Activated B cell treated with CpG ODN at 0.5 μM for 24 hours (primary cell): Measurements from ENCODE around the gene DEPDC7. TPM values are rescaled to one million over a fixed set of nuclear protein-coding genes. Genes with fewer than 3 reads are reported as not detected.

ENCODE experiments used
- ATAC-seq: fragments of 200-7000 bp; cut with Tn5 transposase; one replicate; pipeline ENCODE4 v1.10.0; 2021; ENCODE audit warnings: low read depth, mild to moderate bottlenecking, moderate library complexity
- CTCF ChIA-PET: fragments of 350-600 bp; sonication (Branson Sonifier 250); formaldehyde crosslinking; loops from one replicate; lab custom pipeline; 2021; ENCODE audit warnings: antibody characterized with exemption; lab: Charles Lee
- POLR2A ChIA-PET: fragments of 350-600 bp; sonication (Branson Sonifier 250); formaldehyde crosslinking; loops from one replicate; lab custom pipeline; 2021; ENCODE audit warnings: antibody characterized with exemption; lab: Charles Lee
- DNase-seq: peaks from one replicate; pipeline ENCODE4 v3.0.0; 2022
- H3K27ac Mint-ChIP-seq: one replicate; pipeline ENCODE4 v1.8.0; 2020; ENCODE audit warnings: mixed read lengths
- H3K27me3 Mint-ChIP-seq: one replicate; pipeline ENCODE4 v1.8.0; 2021; ENCODE audit warnings: mixed read lengths
- H3K36me3 Mint-ChIP-seq: one replicate; pipeline ENCODE4 v1.8.0; 2021; ENCODE audit warnings: low read depth, mixed read lengths
- H3K4me1 Mint-ChIP-seq: one replicate; pipeline ENCODE4 v1.8.0; 2021; ENCODE audit warnings: mixed read lengths
- H3K4me3 Mint-ChIP-seq: one replicate; pipeline ENCODE4 v1.8.0; 2020; ENCODE audit warnings: mild to moderate bottlenecking, mixed read lengths
- H3K9me3 Mint-ChIP-seq: one replicate; pipeline ENCODE4 v1.8.0; 2020; ENCODE audit warnings: mixed read lengths
- CTCF ChIP-seq: fragments of 200-600 bp; IDR thresholded peaks from one replicate; pipeline ENCODE4 v1.8.0; 2022; ENCODE audit warnings: antibody characterized with exemption, mild to moderate bottlenecking
- intact Hi-C: fragments of 100-400 bp; cut with micrococcal nuclease; formaldehyde crosslinking; loops from one replicate; pipeline ENCODE4 v1.15.1; 2024
- total RNA-seq: library from RNA; stranded (reverse); gene quantifications from 2 replicates; pipeline ENCODE4 v1.2.3, GENCODE V29; 2022

The DEPDC7 gene
- total RNA-seq, 1 donor from 2014 or later: not detected

GRCh38 chr11:32991898-32992297 lies 23.8 kb upstream of the DEPDC7 start:
- H3K27me3 Mint-ChIP-seq: peaks cover 2% of the 10 kb centered on the region
- no peak for TF ChIP-seq CTCF
- no peaks in the 10 kb centered on the region for H3K36me3 Mint-ChIP-seq
- H3K27ac Mint-ChIP-seq: no peak overlapping the region
- ATAC-seq: no peak
- POLR2A ChIA-PET: no interaction called here
- no peak for DNase-seq
- H3K4me3 Mint-ChIP-seq: no peak overlapping the region
- intact Hi-C loops: no loop called here
- H3K4me1 Mint-ChIP-seq: no peaks in the 10 kb centered on the region
- peaks cover 6% of the 10 kb centered on the region for H3K9me3 Mint-ChIP-seq
- CTCF ChIA-PET: no interaction called here

- H3K4me1 Mint-ChIP-seq: no peaks in the 10 kb centered on the region
Observed at GRCh38 chr11:33000181-33000580, 15.5 kb upstream of the DEPDC7 start.

GRCh38 chr11:33001281-33001680 lies 14.4 kb upstream of the DEPDC7 start:
- ATAC-seq: no peak
- TF ChIP-seq CTCF: no peak
- Mint-ChIP-seq H3K9me3 (peaks cover 1% of the 10 kb centered on the region), H3K36me3 (no peaks in the 10 kb centered on the region), H3K27me3 (peaks cover 22% of the 10 kb centered on the region), H3K4me3 (no peak overlapping the region), H3K4me1 (no peaks in the 10 kb centered on the region), H3K27ac (no peak overlapping the region)
- no peak for DNase-seq
- ChIA-PET CTCF (no interaction called here), POLR2A (no interaction called here)
- intact Hi-C loops: no loop called here

More at GRCh38 chr11:33000181-33000580, 15.5 kb upstream of the DEPDC7 start:
- H3K9me3 Mint-ChIP-seq: peaks cover 1% of the 10 kb centered on the region
- H3K27me3 Mint-ChIP-seq: peaks cover 22% of the 10 kb centered on the region
- intact Hi-C loops: no loop called here
- no peak for ATAC-seq
- ChIA-PET POLR2A (no interaction called here), CTCF (no interaction called here)
- no peaks in the 10 kb centered on the region for H3K36me3 Mint-ChIP-seq
- H3K4me3 Mint-ChIP-seq: no peak overlapping the region
- no peak for DNase-seq
- no peak for TF ChIP-seq CTCF
- H3K27ac Mint-ChIP-seq: no peak overlapping the region

- ChIA-PET CTCF (no interaction called here), POLR2A (no interaction called here)
- intact Hi-C loops: no loop called here
- Mint-ChIP-seq H3K4me3 (no peak overlapping the region), H3K27ac (no peak overlapping the region), H3K36me3 (no peaks in the 10 kb centered on the region), H3K9me3 (peaks cover 1% of the 10 kb centered on the region), H3K27me3 (peaks cover 19% of the 10 kb centered on the region), H3K4me1 (no peaks in the 10 kb centered on the region)
- ATAC-seq: no peak
- TF ChIP-seq CTCF: no peak
- no peak for DNase-seq
Observed at GRCh38 chr11:33001751-33002542, 13.7 kb upstream of the DEPDC7 start.

- no peaks in the 10 kb centered on the region for H3K9me3 Mint-ChIP-seq
- intact Hi-C loops: no loop called here
- ATAC-seq (no peak), DNase-seq (no peak)
- H3K27me3 Mint-ChIP-seq: peaks cover 4% of the 10 kb centered on the region
- H3K4me1 Mint-ChIP-seq: no peaks in the 10 kb centered on the region
- TF ChIP-seq CTCF: no peak
- no peaks in the 10 kb centered on the region for H3K36me3 Mint-ChIP-seq
- CTCF ChIA-PET: no interaction called here
- H3K27ac Mint-ChIP-seq: no peak overlapping the region
- H3K4me3 Mint-ChIP-seq: no peak overlapping the region
- POLR2A ChIA-PET: no interaction called here
Observed at GRCh38 chr11:33005175-33005574, 10.5 kb upstream of the DEPDC7 start.
